K562 (cell line): Measurements from ENCODE around the gene TIMM23. TPM values are rescaled to one million over a fixed set of nuclear protein-coding genes. Genes with fewer than 3 reads are reported as not detected.
"Not testable (repeated sequence)": the region's sequence is repeated elsewhere in the genome, so short reads cannot be mapped to it uniquely, and the experiment has no call there.

Experiments
- ATAC-seq: fragments of 200-7000 bp; cut with Tn5 transposase; 3 replicates; pipeline ENCODE4 v1.9.1; 2020; ENCODE audit warnings: moderate library complexity
- BruUV-seq: library from RNA; stranded (reverse); fragments of 400-500 nt; replicated peaks from 2 replicates; lab custom pipeline; 2021; lab: Mats Ljungman, UMichigan
- CTCF ChIA-PET: fragments of 300-600 bp; formaldehyde crosslinking; extraction: SDS; loops from one replicate; lab custom pipeline; 2021; ENCODE audit warnings: low intra/inter-chr PET ratio; lab: Yijun Ruan, JAX
- POLR2A ChIA-PET: fragments of 300-600, 350-650 bp; sonication (Branson Sonifier 250); formaldehyde crosslinking; extraction: SDS; loops from one replicate; lab custom pipeline; 2021; ENCODE audit warnings: antibody characterized with exemption, inconsistent platforms; lab: Yijun Ruan, JAX
- DNase-seq, 4 experiments: peaks; one replicate each; pipeline versions ENCODE4 v3.0.0 to v3.0.0-alpha.2; 2011 to 2018; ENCODE audit warnings: low spot score in 3 of 4, mixed read lengths in 3 of 4; ENCODE audit errors: extremely low read depth in 1 of 4
- FAIRE-seq: peaks from 2 replicates; lab custom pipeline; 2011; peaks lifted over from hg19 to GRCh38; lab: Jason Lieb, UNC
- H2AFZ ChIP-seq: 2 replicates; pipeline ENCODE4 v1.6.0; 2011; ENCODE audit warnings: low read depth, low read length, control low read depth, inconsistent platforms
- H3K27ac ChIP-seq: fragments of 200-600 bp; 3 replicates; pipeline ENCODE4 v1.8.0; 2011; ENCODE audit warnings: low read depth, mild to moderate bottlenecking, control low read depth, inconsistent platforms, low read length, moderate library complexity, mixed read lengths; ENCODE audit errors: extremely low read depth
- H3K27me3 ChIP-seq, 2 experiments: fragments of 300-600 bp in 1 of 2; 2 replicates in 1 of 2; 3 replicates in 1 of 2; pipeline versions ENCODE4 v1.6.0 to v1.8.0; 2011; ENCODE audit warnings: inconsistent platforms in 2 of 2, low read length in 2 of 2, mild to moderate bottlenecking in 1 of 2, mixed read lengths in 1 of 2, moderate library complexity in 1 of 2; ENCODE audit not compliant: control insufficient read depth in 2 of 2, insufficient read depth in 2 of 2
- H3K36me3 ChIP-seq: fragments of 300-600 bp; 3 replicates; pipeline ENCODE4 v1.8.0; 2011; ENCODE audit warnings: mild to moderate bottlenecking, low read length, inconsistent platforms; ENCODE audit not compliant: control insufficient read depth, insufficient read depth
- H3K4me1 ChIP-seq, 2 experiments: fragments of 200-600 bp in 1 of 2; replicated peaks in 1 of 2; 2 replicates in 1 of 2; 3 replicates in 1 of 2; pipeline versions ENCODE4 v1.5.1 to v1.8.0; 2011; ENCODE audit warnings: inconsistent platforms in 2 of 2, low read length in 2 of 2, mild to moderate bottlenecking in 1 of 2, mixed read lengths in 1 of 2, moderate library complexity in 1 of 2; ENCODE audit not compliant: control insufficient read depth in 2 of 2, insufficient read depth in 2 of 2
- H3K4me2 ChIP-seq: 2 replicates; pipeline ENCODE4 v1.6.1; 2011; ENCODE audit warnings: low read length, control low read depth, inconsistent platforms, mixed read lengths; ENCODE audit not compliant: insufficient read depth
- H3K4me3 ChIP-seq: fragments of 200-600 bp; sonication (generic), shearing (Covaris generic); 2 replicates; pipeline ENCODE4 v1.5.1; 2016; ENCODE audit warnings: control low read depth, inconsistent platforms
- H3K79me2 ChIP-seq: fragments of 200-600 bp; 3 replicates; pipeline ENCODE4 v1.8.0; 2011; ENCODE audit warnings: low read length, inconsistent platforms; ENCODE audit not compliant: control insufficient read depth, insufficient read depth
- H3K9ac ChIP-seq, 2 experiments: 2 replicates each; pipeline versions ENCODE4 v1.6.0 to v1.6.1; 2011; ENCODE audit warnings: low read depth in 2 of 2, low read length in 2 of 2, control low read depth in 1 of 2, inconsistent platforms in 1 of 2, mild to moderate bottlenecking in 1 of 2, mixed read lengths in 1 of 2; ENCODE audit not compliant: insufficient read depth in 1 of 2
- H3K9me1 ChIP-seq: one replicate; pipeline ENCODE4 v1.6.0; 2011; ENCODE audit warnings: inconsistent platforms, mild to moderate bottlenecking, low read length, moderate library complexity; ENCODE audit not compliant: control insufficient read depth, insufficient read depth
- H3K9me3 ChIP-seq: replicated peaks from 2 replicates; pipeline ENCODE4 v1.5.1; 2011; ENCODE audit warnings: low read depth, low read length, inconsistent platforms; ENCODE audit not compliant: control insufficient read depth, insufficient read depth
- H4K20me1 ChIP-seq: replicated peaks from 2 replicates; pipeline ENCODE4 v1.6.1; 2011; ENCODE audit warnings: low read length, inconsistent platforms, mixed read lengths; ENCODE audit not compliant: control insufficient read depth, insufficient read depth
- MEIS2 ChIP-seq: fragments of 450-650 bp; IDR thresholded peaks from 2 replicates; pipeline ENCODE4 v1.6.1; 2014; ENCODE audit warnings: mild to moderate bottlenecking; ENCODE audit not compliant: partially characterized antibody
- PBX2 ChIP-seq, 2 experiments: IDR thresholded peaks in 1 of 2; conservative IDR thresholded peaks in 1 of 2; 2 replicates each; pipeline ENCODE4 v1.6.1; 2016; ENCODE audit warnings: low read depth in 2 of 2, mild to moderate bottlenecking in 1 of 2, missing compliant biosample characterization in 1 of 2, missing genetic modification characterization in 1 of 2, moderate library complexity in 1 of 2
- PKNOX1 ChIP-seq: fragments of 450-650 bp; IDR thresholded peaks from 2 replicates; pipeline ENCODE4 v1.6.1; 2016
- ZBTB33 ChIP-seq: sonication (generic); formaldehyde crosslinking; IDR thresholded peaks from 2 replicates; pipeline ENCODE4 v1.8.1; 2023; ENCODE audit warnings: mild to moderate bottlenecking, missing genetic modification reagents
- WGBS: fragments of 100-300 bp; shearing (Covaris generic); methylation state at CpG from one replicate; pipeline ENCODE4 v1.1.6; 2016; ENCODE audit warnings: low coverage, mixed read lengths; ENCODE audit not compliant: insufficient coverage; ENCODE audit errors: missing lambda C conversion rate; 5-methylcytosine and 5-hydroxymethylcytosine counted together
- in situ Hi-C: fragments of 300-500 bp; cut with MboI; formaldehyde crosslinking; loops from 4 replicates; pipeline ENCODE4 v1.15.0; 2018; ENCODE audit warnings: inconsistent platforms, mixed read lengths
- intact Hi-C: fragments of 100-400 bp; cut with micrococcal nuclease; formaldehyde crosslinking; loops from 2 replicates; pipeline ENCODE4 v1.14.2; 2022
- polyA plus RNA-seq, 8 experiments: library from polyadenylated mRNA; depleted of rRNA in 4 of 8; stranded (reverse) in 5 of 8; unstranded in 3 of 8; fragments of >200 nt; fragmentation: Nextera tagmentation in 2 of 8; fragmentation: Illumina TruSeq in 1 of 8; extraction: Ambion mirVana in 2 of 8; extraction: Trizol in 1 of 8; gene quantifications; 2 replicates each; pipeline versions ENCODE4 v1.2.1 to v1.2.3, GENCODE V29; 2011 to 2014; ENCODE audit warnings: inconsistent platforms in 1 of 8, missing spikeins in 1 of 8
- total RNA-seq, 7 experiments: library from RNA; depleted of rRNA in 6 of 7; stranded (reverse); fragments of >200 nt in 6 of 7; fragmentation: Illumina TruSeq in 2 of 7; extraction: Trizol in 2 of 7; gene quantifications; 2 replicates each; pipeline versions ENCODE4 v1.2.1 to v1.2.3, GENCODE V29; 2011 to 2021; ENCODE audit warnings: low replicate concordance in 1 of 7

The TIMM23 gene
- total and polyA plus RNA-seq, 9 of the 15 experiments (the other 6 are each of a cell fraction or from before 2014, with no cell fraction given) = 148 to 280 (median 183) TPM

GRCh38 chr10:45999955-46000354 lies 27.7 kb downstream of the TIMM23 start:
- 46% methylated on average over 5 of the region's 5 CpGs for WGBS
- TF ChIP-seq ZBTB33 (CRISPR knock-in tag) (peak; percentile 19; the same call in 1 of the 2 replicates), PKNOX1 (peak; percentile 56), PBX2 (tag; conservative IDR thresholded peaks at IDR 0.05; ENCODE audit: low read depth) (peak; percentile 72), MEIS2 (peak; percentile 74)
- TF ChIP-seq PBX2 (CRISPR knock-in tag; IDR thresholded peaks at IDR 0.05; ENCODE audit: low read depth) = not testable (repeated sequence)

More at GRCh38 chr10:45999955-46000354, 27.7 kb downstream of the TIMM23 start:
- H3K27me3 ChIP-seq, DNase-seq, H3K4me2 ChIP-seq, ATAC-seq, H4K20me1 ChIP-seq, H3K9ac ChIP-seq, H3K27ac ChIP-seq, H3K9me3 ChIP-seq, FAIRE-seq, BruUV-seq, CTCF ChIA-PET, H3K9me1 ChIP-seq, H3K4me3 ChIP-seq, H2AFZ ChIP-seq: not testable (repeated sequence)
- Histone ChIP-seq H3K4me1 (peaks cover 16 to 41% of the 10 kb centered on the region in 2 experiments; a peak in 4 of 5 replicates), H3K79me2 (peaks cover 46% of the 10 kb centered on the region), H3K36me3 (peaks cover 77% of the 10 kb centered on the region)
- POLR2A ChIA-PET = interaction anchor here (2.0 to 2.9 kb wide), 3 partner anchors 10 to 20 kb away, joined by 6 to 37 read pairs (median 8); no protein-coding TSS in a partner anchor
- intact Hi-C loops = loop anchor here (2.0 kb wide), 1 partner anchor 19 kb away; no protein-coding TSS in a partner anchor
- in situ Hi-C loops = loop anchor here (5.0 kb wide), 1 partner anchor 133 kb away; no protein-coding TSS in a partner anchor
